ENCODE results near the gene MAGEA8. TPM values are rescaled to one million over a fixed set of nuclear protein-coding genes. Genes with fewer than 3 reads are reported as not detected.

MAGEA8 gene
- total RNA-seq, 4 donors from 2014 or later, result not detected

DNA sequence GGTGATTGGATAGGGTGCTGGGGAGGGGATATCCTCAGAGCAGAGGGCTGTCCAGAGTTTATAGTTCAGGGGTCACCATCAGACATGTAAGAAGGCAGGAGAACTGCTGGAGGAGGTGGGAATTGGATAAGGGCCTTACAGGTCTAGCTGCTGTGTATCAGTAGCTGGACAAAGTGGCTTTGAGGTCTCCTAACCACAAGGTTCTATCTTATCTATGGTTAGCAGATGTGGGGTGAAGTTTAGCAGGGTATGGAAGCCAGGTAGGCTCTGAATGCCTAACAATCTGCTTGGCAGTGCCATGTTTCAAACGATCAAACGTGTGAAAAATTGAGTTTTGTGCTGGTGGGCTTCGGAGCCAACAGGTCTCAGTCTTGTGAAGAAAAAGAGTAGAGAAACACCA is 32.1 kb upstream of the MAGEA8 start:
- TF ChIP-seq, protein P1, sequence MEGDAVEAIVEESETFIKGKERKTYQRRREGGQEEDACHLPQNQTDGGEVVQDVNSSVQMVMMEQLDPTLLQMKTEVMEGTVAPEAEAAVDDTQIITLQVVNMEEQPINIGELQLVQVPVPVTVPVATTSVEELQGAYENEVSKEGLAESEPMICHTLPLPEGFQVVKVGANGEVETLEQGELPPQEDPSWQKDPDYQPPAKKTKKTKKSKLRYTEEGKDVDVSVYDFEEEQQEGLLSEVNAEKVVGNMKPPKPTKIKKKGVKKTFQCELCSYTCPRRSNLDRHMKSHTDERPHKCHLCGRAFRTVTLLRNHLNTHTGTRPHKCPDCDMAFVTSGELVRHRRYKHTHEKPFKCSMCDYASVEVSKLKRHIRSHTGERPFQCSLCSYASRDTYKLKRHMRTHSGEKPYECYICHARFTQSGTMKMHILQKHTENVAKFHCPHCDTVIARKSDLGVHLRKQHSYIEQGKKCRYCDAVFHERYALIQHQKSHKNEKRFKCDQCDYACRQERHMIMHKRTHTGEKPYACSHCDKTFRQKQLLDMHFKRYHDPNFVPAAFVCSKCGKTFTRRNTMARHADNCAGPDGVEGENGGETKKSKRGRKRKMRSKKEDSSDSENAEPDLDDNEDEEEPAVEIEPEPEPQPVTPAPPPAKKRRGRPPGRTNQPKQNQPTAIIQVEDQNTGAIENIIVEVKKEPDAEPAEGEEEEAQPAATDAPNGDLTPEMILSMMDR (IDR thresholded peaks at IDR 0.05; ENCODE audit: low read depth), result no peak

DNA sequence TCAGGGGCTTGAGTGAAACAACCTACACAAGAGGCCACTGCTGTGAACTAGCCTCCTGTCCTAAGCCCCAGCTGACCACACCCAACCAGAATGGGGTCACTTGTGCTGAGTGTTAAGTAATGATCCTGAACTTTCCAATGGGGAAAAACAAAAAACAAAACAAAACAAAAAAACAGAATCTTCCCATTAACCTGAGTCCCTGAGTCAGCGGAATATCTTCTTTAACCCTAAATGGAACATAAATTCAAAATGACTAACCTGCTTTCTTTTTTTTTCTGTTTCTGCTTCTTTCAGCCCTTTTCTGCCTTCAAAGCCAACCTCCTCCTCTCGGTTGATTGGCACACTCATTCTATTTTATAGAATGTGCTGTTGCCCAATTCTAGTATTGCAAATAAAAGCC is 31.2 kb upstream of the MAGEA8 start:
- TF ChIP-seq, protein P1 (IDR thresholded peaks at IDR 0.05; ENCODE audit: low read depth), result no peak

DNA sequence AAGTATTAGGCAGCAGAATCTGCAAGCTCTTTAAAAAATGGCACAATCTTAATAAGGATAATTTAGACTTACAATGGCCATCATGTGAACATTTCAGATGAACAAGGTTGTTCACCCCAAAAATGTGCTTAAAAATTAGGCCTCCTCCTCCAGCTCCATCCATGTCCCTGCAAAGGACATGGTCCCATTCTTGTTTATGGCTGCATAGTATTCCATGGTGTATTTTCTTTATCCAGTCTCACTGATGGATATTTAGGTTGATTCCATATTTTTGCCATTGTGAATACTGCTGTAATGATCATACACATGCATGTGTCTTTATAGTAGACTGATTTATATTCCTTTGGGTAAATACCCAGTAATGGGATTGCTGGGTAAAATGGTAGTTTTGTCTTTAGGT is 29.1 kb upstream of the MAGEA8 start:
- TF ChIP-seq, protein P1 (IDR thresholded peaks at IDR 0.05; ENCODE audit: low read depth), result no peak

DNA sequence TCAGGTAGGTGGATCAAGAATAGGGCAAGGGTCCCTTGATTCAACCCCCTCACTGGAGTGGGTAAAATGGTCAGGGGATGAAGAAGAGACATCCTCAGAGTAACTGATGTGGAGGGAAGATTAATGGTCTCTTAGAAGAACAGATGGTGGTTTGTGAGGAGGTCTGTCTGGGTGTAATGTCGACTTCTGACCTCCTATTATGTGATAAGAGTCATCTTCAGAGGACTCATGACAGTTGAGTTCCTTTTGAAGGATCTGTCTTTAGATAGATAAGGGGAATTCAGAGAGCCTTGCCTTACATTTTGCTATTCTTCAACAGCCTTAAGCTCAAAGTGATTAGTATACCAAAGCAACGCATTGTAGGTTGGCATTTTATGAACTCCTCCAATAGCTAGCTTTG is 27.1 kb upstream of the MAGEA8 start:
- TF ChIP-seq, protein P1 (IDR thresholded peaks at IDR 0.05; ENCODE audit: low read depth), result no peak

DNA sequence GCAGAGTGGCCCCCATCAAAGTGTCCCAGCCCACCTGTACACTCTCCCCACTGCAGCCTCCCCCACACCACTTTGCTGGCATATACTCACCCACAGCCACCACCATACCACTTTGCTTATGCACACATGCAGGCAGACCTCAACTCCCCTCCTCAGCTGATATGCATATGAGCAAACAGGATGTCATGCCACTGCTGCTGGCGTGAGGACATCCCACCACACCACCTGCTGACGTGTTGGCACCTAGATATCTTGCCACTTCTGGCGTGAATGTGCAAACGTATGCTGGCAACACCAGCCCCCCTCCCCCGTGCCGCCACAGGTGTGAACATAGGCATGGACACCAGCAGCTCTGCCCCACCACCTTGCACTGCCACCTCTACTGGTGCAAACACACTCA is 22.4 kb upstream of the MAGEA8 start:
- TF ChIP-seq, protein P1 (IDR thresholded peaks at IDR 0.05; ENCODE audit: low read depth), result no peak

DNA sequence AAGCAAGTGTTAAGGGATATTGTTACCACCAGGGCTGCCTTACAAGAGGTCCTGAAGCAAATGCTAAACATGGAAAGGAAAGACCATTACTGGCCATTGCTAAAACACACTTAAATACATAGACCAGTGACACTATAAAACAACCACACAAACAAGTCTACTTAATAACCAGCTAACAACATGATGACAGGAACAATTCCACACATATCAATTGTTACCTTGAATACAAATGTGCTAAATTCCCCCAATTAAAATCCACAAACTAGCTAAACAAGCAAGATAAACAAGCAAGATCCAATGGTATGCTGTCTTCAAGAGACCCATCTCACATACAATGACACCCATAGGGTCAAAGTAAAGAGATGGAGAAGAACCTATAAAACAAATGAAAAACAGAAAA is 20.5 kb upstream of the MAGEA8 start:
- TF ChIP-seq, protein P1 (IDR thresholded peaks at IDR 0.05; ENCODE audit: low read depth), result no peak

DNA sequence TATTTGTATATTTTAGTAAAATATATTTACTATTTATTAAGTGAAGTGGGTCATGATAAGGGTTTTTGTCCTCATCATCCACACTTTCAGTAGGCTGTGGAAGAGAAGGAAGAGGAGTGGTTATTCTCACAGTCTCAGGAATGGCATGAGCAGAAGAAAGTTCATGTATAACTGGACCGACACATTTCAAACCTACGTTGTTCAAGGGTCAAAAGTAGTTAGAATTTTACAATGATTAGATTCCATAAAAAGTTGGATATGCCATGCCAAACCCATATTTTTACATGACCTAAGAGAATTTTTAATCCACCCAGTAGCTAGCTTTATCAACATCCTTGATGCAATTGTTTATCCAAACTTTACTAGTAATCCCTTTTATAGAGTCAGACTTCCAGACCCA is 15.6 kb upstream of the MAGEA8 start:
- TF ChIP-seq, protein P1 (IDR thresholded peaks at IDR 0.05; ENCODE audit: low read depth), result no peak

All from subcutaneous adipose tissue (tissue), 4 donors.